Hindlimb muscle (tissue), 1 donor: Measurements from ENCODE around the gene ARID2. TPM values are rescaled to one million over a fixed set of nuclear protein-coding genes. Genes with fewer than 3 reads are reported as not detected.

Source experiments
- DNase-seq: peaks from one replicate; pipeline ENCODE4 v3.0.0-alpha.2; 2013
- polyA plus RNA-seq: library from polyadenylated mRNA; unstranded; fragments of 120-200 nt; gene quantifications from one replicate; pipeline ENCODE4 v1.2.1, GENCODE V29; 2013; ENCODE audit not compliant: insufficient read length

The ARID2 gene, protein sequence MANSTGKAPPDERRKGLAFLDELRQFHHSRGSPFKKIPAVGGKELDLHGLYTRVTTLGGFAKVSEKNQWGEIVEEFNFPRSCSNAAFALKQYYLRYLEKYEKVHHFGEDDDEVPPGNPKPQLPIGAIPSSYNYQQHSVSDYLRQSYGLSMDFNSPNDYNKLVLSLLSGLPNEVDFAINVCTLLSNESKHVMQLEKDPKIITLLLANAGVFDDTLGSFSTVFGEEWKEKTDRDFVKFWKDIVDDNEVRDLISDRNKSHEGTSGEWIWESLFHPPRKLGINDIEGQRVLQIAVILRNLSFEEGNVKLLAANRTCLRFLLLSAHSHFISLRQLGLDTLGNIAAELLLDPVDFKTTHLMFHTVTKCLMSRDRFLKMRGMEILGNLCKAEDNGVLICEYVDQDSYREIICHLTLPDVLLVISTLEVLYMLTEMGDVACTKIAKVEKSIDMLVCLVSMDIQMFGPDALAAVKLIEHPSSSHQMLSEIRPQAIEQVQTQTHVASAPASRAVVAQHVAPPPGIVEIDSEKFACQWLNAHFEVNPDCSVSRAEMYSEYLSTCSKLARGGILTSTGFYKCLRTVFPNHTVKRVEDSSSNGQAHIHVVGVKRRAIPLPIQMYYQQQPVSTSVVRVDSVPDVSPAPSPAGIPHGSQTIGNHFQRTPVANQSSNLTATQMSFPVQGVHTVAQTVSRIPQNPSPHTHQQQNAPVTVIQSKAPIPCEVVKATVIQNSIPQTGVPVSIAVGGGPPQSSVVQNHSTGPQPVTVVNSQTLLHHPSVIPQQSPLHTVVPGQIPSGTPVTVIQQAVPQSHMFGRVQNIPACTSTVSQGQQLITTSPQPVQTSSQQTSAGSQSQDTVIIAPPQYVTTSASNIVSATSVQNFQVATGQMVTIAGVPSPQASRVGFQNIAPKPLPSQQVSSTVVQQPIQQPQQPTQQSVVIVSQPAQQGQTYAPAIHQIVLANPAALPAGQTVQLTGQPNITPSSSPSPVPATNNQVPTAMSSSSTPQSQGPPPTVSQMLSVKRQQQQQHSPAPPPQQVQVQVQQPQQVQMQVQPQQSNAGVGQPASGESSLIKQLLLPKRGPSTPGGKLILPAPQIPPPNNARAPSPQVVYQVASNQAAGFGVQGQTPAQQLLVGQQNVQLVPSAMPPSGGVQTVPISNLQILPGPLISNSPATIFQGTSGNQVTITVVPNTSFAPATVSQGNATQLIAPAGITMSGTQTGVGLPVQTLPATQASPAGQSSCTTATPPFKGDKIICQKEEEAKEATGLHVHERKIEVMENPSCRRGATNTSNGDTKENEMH (N-terminal part only)
- 15.1 TPM for polyA plus RNA-seq

DNA sequence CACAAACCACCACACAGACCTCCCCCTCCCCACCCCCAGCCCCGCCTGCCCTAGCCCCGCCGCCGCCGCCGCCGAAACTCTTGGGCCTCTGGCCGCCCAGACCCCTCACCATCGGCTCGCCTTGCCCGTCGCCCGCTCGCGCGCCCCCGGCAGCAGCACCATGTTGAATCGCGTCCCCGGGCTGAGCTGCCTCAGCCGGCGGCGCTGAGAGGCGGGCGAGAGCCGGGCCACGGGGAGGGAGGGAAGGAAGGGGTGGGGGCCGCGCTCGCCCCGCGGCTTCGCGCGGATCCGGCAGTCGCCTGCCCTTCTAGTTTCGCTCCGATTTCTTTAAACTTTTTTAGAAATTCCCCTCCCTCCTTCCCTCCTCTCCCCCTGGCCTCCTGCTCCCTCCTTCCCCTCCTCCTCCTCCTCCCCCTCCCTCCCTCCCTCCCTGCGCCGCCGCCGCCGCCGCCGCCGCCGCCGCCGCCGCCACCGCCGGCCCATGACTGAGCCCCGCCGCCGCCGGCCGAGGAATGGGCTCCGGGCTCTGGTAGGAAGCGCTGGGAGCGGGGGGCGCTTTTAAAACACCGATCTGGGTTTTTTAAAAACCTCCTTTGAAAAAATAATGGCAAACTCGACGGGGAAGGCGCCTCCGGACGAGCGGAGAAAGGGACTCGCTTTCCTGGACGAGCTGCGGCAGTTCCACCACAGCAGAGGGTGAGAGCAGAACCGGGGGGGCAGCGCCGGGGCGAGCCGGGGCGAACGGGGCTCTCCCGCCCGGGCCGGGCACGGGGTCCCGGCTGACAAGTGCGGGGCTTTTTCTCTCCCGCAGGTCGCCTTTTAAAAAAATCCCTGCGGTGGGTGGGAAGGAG, at the start of gene ARID2:
ARID2 (plus strand) TSS at position 474 of the 851 bp plus-strand sequence; CDS start at position 605, 131 bp downstream.
- DNase-seq = peak; percentile 77

DNA sequence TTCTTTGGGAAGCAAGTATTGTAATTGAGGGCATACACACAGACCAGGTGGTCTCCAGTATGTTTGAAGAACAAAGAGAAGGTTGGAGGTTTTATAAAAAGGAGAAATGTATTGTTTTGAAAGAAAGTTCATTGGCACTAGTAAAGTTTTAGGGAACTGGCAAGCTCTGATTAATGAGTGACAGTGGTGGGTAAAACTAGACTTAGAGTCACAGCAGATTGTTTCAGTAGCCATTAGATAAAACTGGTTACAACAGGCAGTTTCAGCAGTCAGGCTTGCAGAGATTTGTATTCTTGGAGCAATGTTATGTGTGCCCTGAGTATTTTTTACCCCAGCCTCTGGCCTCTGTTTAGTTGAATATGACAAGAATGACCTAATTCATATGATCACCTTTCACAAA, 49.1 kb upstream of the ARID2 start:
- DNase-seq = no peak

DNA sequence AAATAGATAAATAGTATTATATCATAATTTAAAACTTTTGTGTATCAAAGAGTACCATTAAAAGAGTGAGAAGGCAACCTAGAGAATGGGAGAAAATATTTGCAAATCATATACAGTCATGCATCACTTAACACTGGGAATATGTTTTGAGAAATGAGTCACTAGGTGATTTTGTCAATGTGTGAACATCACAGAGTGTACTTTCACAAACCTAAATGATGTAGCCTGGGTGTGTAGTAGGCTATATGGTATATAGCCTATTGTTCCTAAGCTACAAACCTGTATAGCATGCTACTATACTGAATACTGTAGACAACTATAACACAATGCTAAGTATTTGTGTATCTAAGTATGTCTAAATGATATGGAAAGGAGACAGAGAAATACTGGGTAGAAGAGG, 48.0 kb upstream of the ARID2 start:
- no peak for DNase-seq

DNA sequence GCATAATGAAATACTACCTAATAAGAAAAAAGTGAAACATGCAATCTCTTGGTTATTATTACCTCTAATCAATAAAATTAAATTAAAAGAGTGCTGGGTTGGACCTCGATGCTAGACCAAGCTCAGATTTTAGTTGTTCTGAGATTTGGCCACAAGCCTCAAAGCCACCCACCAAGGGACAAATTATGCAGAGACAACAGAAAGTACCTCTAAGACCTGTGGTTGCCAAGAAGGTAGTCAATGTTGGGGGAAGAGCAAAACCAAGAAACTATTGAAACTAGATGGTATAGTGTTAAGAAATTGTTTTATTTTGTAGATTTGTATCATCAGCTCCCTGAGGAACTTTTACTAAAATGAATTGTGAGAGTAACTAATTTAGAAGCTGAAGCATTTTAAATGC, 43.8 kb upstream of the ARID2 start:
- no peak for DNase-seq

DNA sequence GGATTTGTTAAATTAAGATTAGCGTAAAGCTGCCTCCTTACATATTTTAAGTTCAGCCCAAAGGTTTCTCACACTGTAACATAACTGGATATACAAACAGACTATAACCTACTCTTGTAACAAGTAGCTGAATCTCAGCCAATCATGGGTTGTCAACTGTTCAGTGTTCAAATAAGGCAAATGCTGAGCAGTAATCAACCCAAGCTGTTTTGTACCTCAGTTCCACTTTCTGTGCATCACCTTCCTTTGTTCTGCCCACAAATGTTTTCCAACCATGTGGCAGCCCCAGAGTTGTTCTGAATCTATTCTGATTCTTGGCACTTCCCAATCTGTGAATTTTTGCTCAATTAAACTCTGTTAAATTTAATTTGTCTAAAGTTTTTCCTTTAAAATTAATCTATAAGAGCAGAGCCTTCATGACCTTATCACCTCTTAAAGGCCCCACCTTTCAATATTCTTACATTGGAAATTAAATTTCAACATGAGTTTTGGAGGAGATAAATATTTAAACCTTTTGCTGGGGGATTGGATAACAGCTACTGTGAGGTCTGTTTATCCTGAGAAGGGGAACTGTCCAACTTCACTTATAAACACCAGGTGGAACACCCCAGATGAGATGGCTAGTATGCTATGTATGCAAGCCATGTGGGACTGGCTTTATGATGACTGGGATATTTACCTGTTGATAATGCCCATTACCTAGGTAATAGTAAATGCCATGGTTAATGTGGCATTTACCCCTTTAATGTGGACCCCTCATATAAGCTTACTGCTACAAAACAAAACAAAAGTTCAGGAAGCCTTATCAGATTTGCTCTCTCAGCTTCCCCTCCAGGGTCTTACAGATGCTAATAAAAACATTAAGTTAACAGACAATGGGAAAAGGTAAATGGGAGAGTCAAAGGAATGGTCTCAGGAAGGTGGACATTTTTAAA, 42.2 kb upstream of the ARID2 start:
- DNase-seq = no peak

DNA sequence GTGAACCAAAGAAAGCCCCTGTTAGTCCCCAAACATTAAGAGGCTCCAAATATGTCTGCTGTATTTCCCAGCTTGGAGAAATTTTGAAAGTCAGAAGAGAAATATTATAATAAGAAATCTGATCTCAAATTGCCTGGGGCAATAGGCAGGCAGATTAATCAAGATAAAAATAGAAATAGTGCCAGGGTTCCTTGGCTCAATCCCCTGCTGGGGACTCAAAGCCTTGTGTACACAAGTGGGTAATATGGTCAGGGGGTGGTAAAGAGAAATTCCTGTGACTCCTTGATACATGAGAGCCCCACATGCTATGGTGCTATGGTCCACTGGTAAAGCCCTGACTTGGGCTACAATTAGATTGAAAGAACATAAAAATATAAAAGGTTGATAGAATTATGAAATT, 41.3 kb upstream of the ARID2 start:
- DNase-seq = no peak

DNA sequence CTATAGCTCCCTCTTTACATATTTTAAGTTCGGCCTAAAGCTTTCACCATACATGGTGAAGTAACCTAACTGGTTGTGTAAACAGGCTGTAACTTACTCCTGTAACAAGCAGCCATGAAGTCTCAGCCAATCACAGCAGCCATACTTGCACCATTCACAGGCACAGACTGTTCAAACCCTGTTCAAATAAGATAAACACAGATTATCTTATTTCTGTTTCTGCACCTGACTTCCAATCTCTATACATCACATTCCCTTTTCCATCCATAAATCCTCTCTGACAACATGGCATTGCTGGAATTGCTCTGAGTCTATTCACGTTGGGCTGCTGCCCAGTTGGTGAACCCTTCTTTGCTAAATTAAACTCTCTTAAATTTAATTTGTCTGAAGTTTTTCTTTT, 34.5 kb upstream of the ARID2 start:
- DNase-seq = no peak

DNA sequence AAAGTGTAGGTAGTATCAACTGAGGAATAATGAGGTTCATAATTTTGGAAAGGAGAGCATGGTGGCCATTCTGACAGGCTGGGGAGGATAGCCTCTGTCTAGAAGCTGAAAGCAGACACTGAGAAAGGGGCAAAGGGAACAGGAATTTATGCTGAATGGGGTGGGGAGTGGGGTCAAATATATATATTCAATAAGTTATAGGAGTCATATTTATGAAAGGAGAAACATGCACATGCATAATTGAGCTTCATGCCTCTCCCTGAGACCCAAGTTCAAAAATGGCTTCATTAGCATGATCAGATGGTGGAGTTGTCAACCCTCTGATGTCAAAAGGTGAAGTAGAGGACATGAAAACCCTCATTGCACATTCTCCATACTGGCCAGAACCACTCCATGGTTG, 33.9 kb upstream of the ARID2 start:
- no peak for DNase-seq

DNA sequence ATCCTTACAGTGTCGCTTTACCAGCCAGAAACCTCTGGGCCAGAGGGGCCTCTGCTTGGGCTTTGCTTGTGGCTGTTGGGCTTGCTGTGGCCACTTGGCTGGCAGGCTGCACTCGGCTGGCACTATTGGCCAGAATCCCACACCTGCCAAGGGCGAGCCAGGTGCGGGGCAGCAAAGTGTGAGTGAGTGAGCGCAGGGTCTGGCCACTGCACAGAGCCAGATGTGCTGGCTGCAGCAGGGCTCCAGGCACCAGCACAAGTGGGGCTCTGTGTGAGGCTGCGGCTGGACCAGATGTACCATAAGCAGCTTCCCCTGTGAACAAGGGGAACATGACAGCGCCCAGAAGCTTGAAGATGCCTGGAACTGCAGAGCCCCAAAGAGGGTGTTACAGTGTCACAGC, 33.5 kb upstream of the ARID2 start:
- no peak for DNase-seq

DNA sequence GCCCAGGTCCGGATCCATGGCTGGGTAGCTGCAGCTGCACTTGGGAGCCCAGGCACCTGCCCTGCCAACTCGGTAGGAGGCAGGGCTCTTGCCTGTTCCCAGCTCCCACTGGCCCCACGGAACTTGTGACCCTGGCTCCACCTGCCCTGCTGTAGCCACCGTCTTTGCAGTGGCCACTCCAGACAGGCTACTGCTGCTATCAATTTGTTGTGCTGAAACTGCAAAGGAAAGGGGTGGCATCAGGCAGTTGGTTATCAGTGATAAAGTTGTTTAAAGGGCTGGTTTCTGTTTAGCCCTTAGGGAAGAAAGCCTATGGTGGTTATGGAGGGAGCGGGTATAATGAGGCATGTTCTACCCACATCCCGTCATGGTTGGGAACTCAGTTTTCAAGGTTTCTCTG, 32.1 kb upstream of the ARID2 start:
- DNase-seq = no peak

DNA sequence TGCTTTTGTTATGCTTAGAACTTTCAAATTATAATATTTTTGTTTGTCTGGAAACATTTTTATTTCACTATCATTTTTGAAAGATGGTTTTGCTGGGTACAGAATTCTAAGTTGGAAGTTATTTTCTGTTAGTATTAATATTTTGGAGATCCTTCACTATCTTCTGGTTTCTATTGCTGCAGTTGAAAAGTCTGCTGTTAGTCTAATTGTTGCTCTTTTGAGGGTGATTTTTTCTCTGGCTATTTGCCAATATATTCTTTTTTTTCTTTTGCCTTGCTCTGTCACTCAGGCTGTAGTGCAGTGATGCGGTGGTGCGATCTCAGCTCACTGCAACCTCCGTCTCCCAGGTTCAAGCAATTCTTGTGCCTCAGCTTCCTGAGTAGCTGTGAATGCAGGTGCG, 28.2 kb upstream of the ARID2 start:
- no peak for DNase-seq

DNA sequence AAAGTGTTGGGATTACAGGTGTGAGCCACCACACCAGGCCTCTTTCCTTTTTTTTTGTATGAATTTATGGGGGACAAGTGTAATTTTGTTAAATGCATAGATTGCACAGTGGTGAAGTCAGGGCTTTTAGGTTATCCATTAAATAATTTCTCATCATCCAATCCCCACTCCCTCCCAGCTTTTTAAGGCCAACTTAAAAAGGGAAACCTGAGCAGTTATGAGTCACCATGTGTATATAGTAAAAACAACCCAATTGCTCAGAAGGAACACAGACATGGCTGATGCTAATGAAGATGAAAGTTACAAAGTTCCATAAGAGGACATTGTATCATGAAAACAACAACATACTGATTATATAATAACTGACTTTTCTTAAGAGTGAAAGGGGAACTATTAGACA, 25.6 kb upstream of the ARID2 start:
- no peak for DNase-seq

DNA sequence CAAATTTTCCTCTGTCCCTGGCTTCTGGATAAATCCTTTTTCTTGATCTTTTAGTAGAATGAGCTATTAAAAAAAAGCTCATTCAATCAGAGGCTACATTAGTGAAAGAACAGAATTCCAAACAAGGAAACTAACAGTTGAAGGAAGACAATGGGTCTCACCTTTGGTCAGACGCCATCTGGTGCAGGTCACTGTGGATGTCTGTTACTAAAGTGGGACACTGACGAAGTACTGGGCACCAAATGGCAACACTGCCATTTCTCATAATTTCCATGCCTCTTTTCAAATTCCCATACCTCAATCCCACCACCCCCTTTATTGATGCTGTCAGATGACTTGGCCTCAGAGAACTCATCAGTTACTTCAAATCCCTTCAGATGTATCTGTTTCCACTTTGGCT, 24.5 kb upstream of the ARID2 start:
- no peak for DNase-seq

DNA sequence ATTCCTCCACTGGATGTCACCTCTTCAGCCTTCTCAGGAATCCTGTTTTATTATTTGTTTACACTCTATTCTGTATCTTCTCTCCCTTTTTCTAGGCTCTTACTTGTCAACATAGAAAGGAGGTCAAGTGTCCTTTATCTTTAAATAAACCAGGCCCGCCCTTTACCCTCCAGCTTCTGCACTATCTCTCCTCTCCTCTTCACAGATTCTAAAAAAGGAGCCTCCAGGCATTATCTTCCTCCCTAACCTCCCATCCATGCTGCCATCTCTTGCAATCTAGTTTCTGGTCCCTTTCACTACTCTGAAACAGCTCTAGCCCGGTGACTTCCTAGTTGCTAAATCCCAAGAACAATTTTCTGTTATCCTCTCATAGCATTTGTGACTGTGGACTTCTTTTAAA, 24.1 kb upstream of the ARID2 start:
- no peak for DNase-seq

DNA sequence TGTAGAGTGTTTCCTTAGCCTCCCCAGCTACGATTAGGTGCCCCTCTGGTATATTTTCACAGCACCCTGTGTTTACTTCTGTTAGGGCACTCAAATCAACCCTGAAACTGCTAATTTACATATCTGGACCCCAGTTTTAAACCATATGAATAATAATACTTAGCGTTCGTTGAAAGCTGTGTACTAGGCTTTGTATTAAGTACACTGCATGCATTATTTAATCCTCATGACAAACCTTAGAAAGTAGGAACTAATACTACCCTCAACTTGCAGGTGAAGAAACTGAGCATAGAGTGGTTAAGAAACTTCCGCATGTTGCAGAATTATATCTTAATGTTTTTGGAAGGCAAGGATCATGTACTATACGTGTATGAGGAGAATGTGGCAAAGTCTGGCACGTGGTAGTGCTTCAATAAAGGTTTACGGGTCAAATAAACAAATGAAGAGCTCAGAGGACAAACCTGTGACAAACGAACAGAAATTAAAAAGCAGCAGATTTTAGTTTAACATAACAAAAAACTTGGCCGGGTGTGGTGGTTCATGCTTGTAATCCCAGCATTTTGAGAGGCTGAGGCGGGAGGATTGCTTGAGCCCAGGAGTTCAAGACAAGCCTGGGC, 22.2 kb upstream of the ARID2 start:
- no peak for DNase-seq

DNA sequence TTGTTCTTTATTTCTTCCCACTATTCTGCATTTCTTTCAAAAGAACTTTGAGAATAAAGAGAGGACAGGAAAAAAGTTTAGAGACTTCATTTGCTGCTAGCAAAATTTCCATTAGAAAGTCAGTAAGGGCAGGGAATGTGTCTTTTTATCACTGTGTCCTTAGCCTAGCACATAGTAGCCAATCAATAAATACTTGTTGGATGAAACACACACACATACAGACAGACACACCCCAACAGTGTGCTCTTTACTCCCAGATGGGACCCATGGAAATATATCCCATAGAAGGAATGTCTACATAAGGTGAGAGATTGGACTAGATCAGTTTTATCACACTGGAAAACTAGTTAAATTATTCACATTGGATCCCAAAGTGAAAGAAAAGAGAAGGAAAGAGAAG, 21.1 kb upstream of the ARID2 start:
- DNase-seq = no peak

DNA sequence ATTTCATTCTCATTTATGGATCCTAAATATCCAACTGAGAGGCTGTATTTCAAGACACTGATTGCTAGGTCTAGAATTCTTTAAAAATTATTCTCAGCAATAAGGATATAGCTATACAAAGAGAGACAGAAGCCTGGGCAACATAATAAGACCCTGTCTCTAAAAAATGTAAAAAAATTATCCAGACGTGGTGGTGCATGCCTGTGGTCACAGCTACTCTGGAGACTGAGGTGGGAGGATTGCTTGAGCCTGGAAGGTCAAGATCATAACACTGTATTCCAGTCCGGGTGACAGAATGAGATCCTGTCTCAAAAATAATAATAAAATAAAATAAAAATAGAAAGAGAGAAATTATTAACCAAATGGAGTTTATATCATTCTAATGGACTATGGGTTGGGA, 20.6 kb upstream of the ARID2 start:
- DNase-seq = no peak

DNA sequence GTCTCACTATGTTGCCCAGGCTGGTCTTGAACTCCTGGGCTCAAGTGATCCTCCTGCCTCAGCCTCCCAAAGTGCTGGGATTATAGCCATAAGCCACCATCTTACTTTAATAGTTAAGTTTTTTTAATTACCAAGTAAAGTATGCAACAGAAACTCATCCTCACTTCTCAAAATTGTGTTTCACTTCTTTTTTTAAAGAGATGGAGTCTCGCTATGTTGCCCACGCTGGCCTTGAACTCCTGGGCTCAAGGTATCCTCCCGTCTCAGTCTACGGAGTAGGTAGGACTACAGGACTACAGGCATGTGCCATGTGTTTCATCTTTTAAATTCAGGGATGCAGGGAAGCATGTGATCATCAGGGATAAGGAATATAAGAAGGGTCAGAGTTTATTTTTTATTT, 17.2 kb upstream of the ARID2 start:
- no peak for DNase-seq

DNA sequence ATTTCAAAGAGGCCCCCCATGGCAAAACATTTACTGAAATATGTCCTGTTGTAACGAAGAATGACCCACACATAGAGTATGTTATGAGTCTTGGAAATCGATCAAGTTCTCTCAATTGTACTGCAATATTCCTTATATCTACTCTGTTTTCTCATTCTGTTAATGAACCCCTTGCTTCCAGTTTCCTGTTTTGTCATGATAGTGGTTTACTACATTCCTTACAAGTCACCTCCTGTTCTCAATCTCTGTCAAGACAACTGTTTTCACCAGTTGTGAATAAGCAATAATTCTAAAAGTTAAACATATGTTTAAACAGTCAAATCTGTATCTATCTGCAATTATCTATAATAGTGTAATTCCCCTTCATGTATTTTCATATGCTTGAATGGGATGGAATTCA, 16.4 kb upstream of the ARID2 start:
- DNase-seq = no peak

DNA sequence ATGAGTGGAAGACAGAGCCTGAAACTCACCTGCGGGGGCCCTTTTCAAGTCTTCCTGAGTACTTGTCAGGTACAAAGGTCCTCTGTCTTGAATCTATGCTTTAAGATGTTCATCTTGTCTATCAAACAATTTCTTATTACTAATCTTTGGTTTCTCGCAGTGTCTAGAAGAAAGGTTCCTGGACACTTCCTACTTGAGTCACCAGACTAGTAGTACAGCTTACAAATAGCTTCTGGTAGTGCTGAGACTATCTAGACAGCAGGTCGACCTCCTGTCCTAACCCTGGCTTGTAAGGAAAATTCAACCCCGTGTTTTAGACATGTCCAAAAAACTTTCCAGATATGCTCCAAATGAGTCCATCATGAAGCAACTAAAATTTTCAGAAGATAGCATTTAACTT, 11.2 kb upstream of the ARID2 start:
- no peak for DNase-seq
